HepG2 (cell line): ENCODE data around the gene SPTBN4.

Experiments
- EZH2 ChIP-seq: conservative IDR thresholded peaks from 2 replicates; pipeline ENCODE4 v1.6.1; 2012; ENCODE audit warnings: mild to moderate bottlenecking, low read depth, low read length, moderate library complexity
- GZF1 ChIP-seq: sonication (generic); formaldehyde crosslinking; IDR thresholded peaks from 2 replicates; pipeline ENCODE4 v1.5.1; 2020; ENCODE audit warnings: mild to moderate bottlenecking, missing genetic modification reagents
- POLR2AphosphoS5 ChIP-seq: IDR thresholded peaks from 2 replicates; pipeline ENCODE4 v1.6.1; 2012; ENCODE audit warnings: low read depth, low read length
- SMARCC2 ChIP-seq: fragments of 450-650 bp; IDR thresholded peaks from 2 replicates; pipeline ENCODE4 v1.6.1; 2017; ENCODE audit warnings: antibody characterized with exemption, mild to moderate bottlenecking
- SP1 ChIP-seq, 2 experiments: fragments of 450-650 bp in 1 of 2; sonication (generic) in 1 of 2; formaldehyde crosslinking in 1 of 2; IDR thresholded peaks; 2 replicates each; pipeline versions ENCODE4 v1.4.0 to v1.6.1; 2016 to 2020; ENCODE audit warnings: missing genetic modification reagents in 1 of 2
- TP53 ChIP-seq: sonication (generic); formaldehyde crosslinking; conservative IDR thresholded peaks from 2 replicates; pipeline ENCODE4 v1.4.0; 2020; ENCODE audit warnings: missing genetic modification reagents
- ZFP36 ChIP-seq: fragments of 150-350 bp; IDR thresholded peaks from 2 replicates; pipeline ENCODE4 v1.6.1; 2018; ENCODE audit warnings: borderline replicate concordance, low read length, low read depth; ENCODE audit not compliant: partially characterized antibody
- TF ChIP-seq, protein P1 (sequence below): sonication (generic); formaldehyde crosslinking; IDR thresholded peaks from 2 replicates; pipeline ENCODE4 v1.8.0; 2022; ENCODE audit warnings: missing genetic modification reagents, mild to moderate bottlenecking, borderline replicate concordance
- TF ChIP-seq, protein P2 (sequence below): sonication (generic); formaldehyde crosslinking; IDR thresholded peaks from 2 replicates; pipeline ENCODE4 v1.5.0; 2020; ENCODE audit warnings: mild to moderate bottlenecking, missing genetic modification reagents, moderate library complexity
- TF ChIP-seq, protein P3 (sequence below): IDR thresholded peaks from 2 replicates; pipeline ENCODE4 v1.6.1; 2016

DNA sequence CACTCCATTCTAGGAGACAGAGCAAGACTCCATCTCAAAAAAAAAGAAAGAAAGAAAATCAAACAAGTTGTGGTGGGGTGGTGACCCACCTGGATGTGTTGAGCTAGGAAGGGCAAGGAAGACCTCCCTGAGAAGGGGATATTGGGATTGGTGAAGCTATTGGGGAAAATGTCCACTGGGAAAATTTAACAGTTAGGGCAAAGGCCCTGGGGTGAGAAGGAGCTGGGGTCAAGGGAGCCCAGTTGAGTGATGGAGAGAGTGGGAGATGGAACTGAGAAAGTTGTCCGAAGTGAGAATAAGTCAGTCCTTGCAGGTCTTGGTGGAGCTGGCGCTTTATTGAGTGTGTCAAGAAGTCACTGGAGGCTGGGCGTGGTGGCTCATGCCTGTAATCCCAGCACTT, 28.5 kb upstream of the SPTBN4 start:
- no peak for TF ChIP-seq EZH2
- TF ChIP-seq, protein P1, sequence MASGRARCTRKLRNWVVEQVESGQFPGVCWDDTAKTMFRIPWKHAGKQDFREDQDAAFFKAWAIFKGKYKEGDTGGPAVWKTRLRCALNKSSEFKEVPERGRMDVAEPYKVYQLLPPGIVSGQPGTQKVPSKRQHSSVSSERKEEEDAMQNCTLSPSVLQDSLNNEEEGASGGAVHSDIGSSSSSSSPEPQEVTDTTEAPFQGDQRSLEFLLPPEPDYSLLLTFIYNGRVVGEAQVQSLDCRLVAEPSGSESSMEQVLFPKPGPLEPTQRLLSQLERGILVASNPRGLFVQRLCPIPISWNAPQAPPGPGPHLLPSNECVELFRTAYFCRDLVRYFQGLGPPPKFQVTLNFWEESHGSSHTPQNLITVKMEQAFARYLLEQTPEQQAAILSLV (CRISPR knock-in tag): no peak
- no peak for TF ChIP-seq ZFP36
- no peak for TF ChIP-seq GZF1
- no peak for TF ChIP-seq SP1 (IDR thresholded peaks at IDR 0.05)
- no peak for TF ChIP-seq SP1 (CRISPR knock-in tag; IDR thresholded peaks at IDR 0.05)
- TF ChIP-seq, protein P2, sequence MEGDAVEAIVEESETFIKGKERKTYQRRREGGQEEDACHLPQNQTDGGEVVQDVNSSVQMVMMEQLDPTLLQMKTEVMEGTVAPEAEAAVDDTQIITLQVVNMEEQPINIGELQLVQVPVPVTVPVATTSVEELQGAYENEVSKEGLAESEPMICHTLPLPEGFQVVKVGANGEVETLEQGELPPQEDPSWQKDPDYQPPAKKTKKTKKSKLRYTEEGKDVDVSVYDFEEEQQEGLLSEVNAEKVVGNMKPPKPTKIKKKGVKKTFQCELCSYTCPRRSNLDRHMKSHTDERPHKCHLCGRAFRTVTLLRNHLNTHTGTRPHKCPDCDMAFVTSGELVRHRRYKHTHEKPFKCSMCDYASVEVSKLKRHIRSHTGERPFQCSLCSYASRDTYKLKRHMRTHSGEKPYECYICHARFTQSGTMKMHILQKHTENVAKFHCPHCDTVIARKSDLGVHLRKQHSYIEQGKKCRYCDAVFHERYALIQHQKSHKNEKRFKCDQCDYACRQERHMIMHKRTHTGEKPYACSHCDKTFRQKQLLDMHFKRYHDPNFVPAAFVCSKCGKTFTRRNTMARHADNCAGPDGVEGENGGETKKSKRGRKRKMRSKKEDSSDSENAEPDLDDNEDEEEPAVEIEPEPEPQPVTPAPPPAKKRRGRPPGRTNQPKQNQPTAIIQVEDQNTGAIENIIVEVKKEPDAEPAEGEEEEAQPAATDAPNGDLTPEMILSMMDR (CRISPR knock-in tag): no peak
- TF ChIP-seq TP53 (CRISPR knock-in tag): no peak
- TF ChIP-seq POLR2AphosphoS5: no peak
- TF ChIP-seq, protein P3, sequence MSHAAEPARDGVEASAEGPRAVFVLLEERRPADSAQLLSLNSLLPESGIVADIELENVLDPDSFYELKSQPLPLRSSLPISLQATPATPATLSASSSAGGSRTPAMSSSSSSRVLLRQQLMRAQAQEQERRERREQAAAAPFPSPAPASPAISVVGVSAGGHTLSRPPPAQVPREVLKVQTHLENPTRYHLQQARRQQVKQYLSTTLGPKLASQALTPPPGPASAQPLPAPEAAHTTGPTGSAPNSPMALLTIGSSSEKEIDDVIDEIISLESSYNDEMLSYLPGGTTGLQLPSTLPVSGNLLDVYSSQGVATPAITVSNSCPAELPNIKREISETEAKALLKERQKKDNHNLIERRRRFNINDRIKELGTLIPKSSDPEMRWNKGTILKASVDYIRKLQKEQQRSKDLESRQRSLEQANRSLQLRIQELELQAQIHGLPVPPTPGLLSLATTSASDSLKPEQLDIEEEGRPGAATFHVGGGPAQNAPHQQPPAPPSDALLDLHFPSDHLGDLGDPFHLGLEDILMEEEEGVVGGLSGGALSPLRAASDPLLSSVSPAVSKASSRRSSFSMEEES (CRISPR knock-in tag): no peak
- no peak for TF ChIP-seq SMARCC2
